Measurements from ENCODE around the gene PTPRCAP. TPM values are rescaled to one million over a fixed set of nuclear protein-coding genes. Genes with fewer than 3 reads are reported as not detected.

PTPRCAP gene
- total and polyA plus RNA-seq, 9 of the 15 experiments (the other 6 are each of a cell fraction or from before 2014, with no cell fraction given) = 0.22 to 2.0 (median 1.1) TPM; not detected in 4

GRCh38 chr11:67406420-67406968 lies 31.0 kb downstream of the PTPRCAP start (continued):
- TF ChIP-seq MEIS2 (IDR thresholded peaks at IDR 0.05; ENCODE audit: partially characterized antibody) (no peak), STAT6 (CRISPR knock-in tag; IDR thresholded peaks at IDR 0.05) (no peak), MBD2 (IDR thresholded peaks at IDR 0.05; ENCODE audit: borderline replicate concordance, low read depth) (no peak), MAZ (CRISPR knock-in tag; conservative IDR thresholded peaks at IDR 0.05 in 1 of 2, IDR thresholded peaks at IDR 0.05 in 1 of 2) (no peak), LARP7 (IDR thresholded peaks at IDR 0.05) (no peak)

GRCh38 chr11:67405688-67406339 lies 31.7 kb downstream of the PTPRCAP start:
- Histone ChIP-seq H3K4me3 (no peak overlapping the region), H3K9ac (ENCODE audit: insufficient read depth in 1 of 2, low read depth in 2 of 2, low read length in 2 of 2) (no peak overlapping the region; a peak in 1 of 4 replicates), H4K20me1 (replicated peaks; ENCODE audit: control insufficient read depth, insufficient read depth, low read length) (no peaks in the 10 kb centered on the region), H3K9me1 (ENCODE audit: control insufficient read depth, insufficient read depth, low read length) (no peaks in the 10 kb centered on the region), H3K27ac (ENCODE audit: extremely low read depth, low read depth, low read length) (no peak overlapping the region; the same call in 2 of the 3 replicates), H3K36me3 (ENCODE audit: control insufficient read depth, insufficient read depth, low read length) (0 out of 3 replicates have a peak, but pooled peaks cover under 1% of the 10 kb centered on the region), H3K4me1 (replicated peaks in 1 of 2; ENCODE audit: control insufficient read depth in 2 of 2, insufficient read depth in 2 of 2, low read length in 2 of 2) (peaks cover 11 to 79% of the 10 kb centered on the region in 2 experiments), H3K27me3 (ENCODE audit: control insufficient read depth in 2 of 2, insufficient read depth in 2 of 2, low read length in 2 of 2) (no peaks in the 10 kb centered on the region), H3K9me3 (replicated peaks; ENCODE audit: control insufficient read depth, insufficient read depth, low read depth, low read length) (no peaks in the 10 kb centered on the region), H3K4me2 (ENCODE audit: insufficient read depth, low read length) (no peak overlapping the region), H3K79me2 (ENCODE audit: control insufficient read depth, insufficient read depth, low read length) (peaks cover 8% of the 10 kb centered on the region), H2AFZ (ENCODE audit: low read depth, low read length) (no peak overlapping the region)
- intact Hi-C loops (cut with micrococcal nuclease) = no loop called here
- no peak for ATAC-seq
- 78% methylated on average over 9 of the region's 9 CpGs for WGBS (ENCODE audit: insufficient coverage, low coverage, missing lambda C conversion rate)
- FAIRE-seq = no peak
- POLR2A ChIA-PET = interaction anchor here (1.2 kb wide), 1 partner anchor 96 kb away, joined by 4 read pairs; no protein-coding TSS in a partner anchor
- CTCF ChIA-PET (ENCODE audit: low intra/inter-chr PET ratio) = no interaction called here
- in situ Hi-C loops (cut with MboI) = no loop called here
- no TSS peak for BruUV-seq (replicated peaks)
- DNase-seq (ENCODE audit: extremely low read depth in 1 of 4, low spot score in 3 of 4) = no peak
- no peak for TF ChIP-seq TEAD4 (IDR thresholded peaks at IDR 0.05; ENCODE audit: low read length)
- no peak for TF ChIP-seq TEAD4 (CRISPR knock-in tag; IDR thresholded peaks at IDR 0.05; ENCODE audit: borderline replicate concordance)
- no peak for TF ChIP-seq TBL1XR1 (IDR thresholded peaks at IDR 0.05; ENCODE audit: low read length in 2 of 2)
- TF ChIP-seq NRF1 (conservative IDR thresholded peaks at IDR 0.05 in 1 of 2, IDR thresholded peaks at IDR 0.05 in 1 of 2) = no peak
- no peak for TF ChIP-seq COPS2 (conservative IDR thresholded peaks at IDR 0.05)
- no peak for TF ChIP-seq ELK1 (CRISPR knock-in tag; IDR thresholded peaks at IDR 0.05)
- TF ChIP-seq SOX6 (IDR thresholded peaks at IDR 0.05) = no peak
- TF ChIP-seq TCF3 (CRISPR knock-in tag; IDR thresholded peaks at IDR 0.05) = no peak
- no peak for TF ChIP-seq NONO (IDR thresholded peaks at IDR 0.05; ENCODE audit: low read depth in 2 of 2, low read length in 1 of 2)
- peak; percentile 89 for TF ChIP-seq ESRRA (IDR thresholded peaks at IDR 0.05; ENCODE audit: borderline replicate concordance, low read depth)
- TF ChIP-seq NR2C1 (IDR thresholded peaks at IDR 0.05) = peak; percentile 65
- peak; percentile 75 for TF ChIP-seq NR2C1 (tag; IDR thresholded peaks at IDR 0.05)
- TF ChIP-seq SMARCC2 (IDR thresholded peaks at IDR 0.05; ENCODE audit: low read depth) = no peak
- no peak for TF ChIP-seq PRPF4 (IDR thresholded peaks at IDR 0.05; ENCODE audit: insufficient read depth, low read depth, low read length, poor library complexity, severe bottlenecking)
